Esophagus squamous epithelium (tissue), 4 donors: ENCODE measurements around the gene MTRR.

Source experiments
- POLR2A ChIP-seq, 4 donors: fragments of 450-650 bp; IDR thresholded peaks; one replicate each; pipeline ENCODE4 v1.6.1; 2017; ENCODE audit warnings: antibody characterized with exemption in 4 of 4, mild to moderate bottlenecking in 4 of 4, moderate library complexity in 3 of 4
- TF ChIP-seq, protein P1 (sequence below), 6 experiments: fragments of 450-650 bp in 4 of 6; fragments of 200-600 bp in 2 of 6; sonication (generic) in 2 of 6; IDR thresholded peaks; one replicate each; pipeline ENCODE4 v1.5.1; 2016 to 2019; ENCODE audit warnings: antibody characterized with exemption in 6 of 6, mild to moderate bottlenecking in 4 of 6, moderate library complexity in 4 of 6

DNA sequence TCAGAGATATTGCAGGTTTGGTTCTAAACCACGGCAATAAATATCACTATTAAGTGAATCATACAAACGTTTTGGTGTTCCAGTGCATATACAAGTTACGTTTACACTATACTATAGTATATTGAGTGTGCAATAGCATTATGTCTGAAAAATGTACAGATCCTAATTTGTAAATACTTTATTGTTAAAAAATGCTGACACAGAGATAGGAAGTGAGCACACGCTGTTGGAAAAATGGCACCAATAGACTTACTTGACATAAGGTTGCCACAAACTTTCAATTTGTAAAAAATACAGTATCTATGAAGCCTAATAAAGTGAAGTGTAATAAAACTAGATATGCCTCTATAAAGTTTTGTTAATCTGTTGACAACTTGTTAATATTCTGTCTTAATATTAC, 34.0 kb upstream of the MTRR start:
- TF ChIP-seq, protein P1, sequence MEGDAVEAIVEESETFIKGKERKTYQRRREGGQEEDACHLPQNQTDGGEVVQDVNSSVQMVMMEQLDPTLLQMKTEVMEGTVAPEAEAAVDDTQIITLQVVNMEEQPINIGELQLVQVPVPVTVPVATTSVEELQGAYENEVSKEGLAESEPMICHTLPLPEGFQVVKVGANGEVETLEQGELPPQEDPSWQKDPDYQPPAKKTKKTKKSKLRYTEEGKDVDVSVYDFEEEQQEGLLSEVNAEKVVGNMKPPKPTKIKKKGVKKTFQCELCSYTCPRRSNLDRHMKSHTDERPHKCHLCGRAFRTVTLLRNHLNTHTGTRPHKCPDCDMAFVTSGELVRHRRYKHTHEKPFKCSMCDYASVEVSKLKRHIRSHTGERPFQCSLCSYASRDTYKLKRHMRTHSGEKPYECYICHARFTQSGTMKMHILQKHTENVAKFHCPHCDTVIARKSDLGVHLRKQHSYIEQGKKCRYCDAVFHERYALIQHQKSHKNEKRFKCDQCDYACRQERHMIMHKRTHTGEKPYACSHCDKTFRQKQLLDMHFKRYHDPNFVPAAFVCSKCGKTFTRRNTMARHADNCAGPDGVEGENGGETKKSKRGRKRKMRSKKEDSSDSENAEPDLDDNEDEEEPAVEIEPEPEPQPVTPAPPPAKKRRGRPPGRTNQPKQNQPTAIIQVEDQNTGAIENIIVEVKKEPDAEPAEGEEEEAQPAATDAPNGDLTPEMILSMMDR (IDR thresholded peaks at IDR 0.05), result no peak
- TF ChIP-seq POLR2A (IDR thresholded peaks at IDR 0.05), result no peak
